ENCODE results near the gene EGFLAM.

DNA sequence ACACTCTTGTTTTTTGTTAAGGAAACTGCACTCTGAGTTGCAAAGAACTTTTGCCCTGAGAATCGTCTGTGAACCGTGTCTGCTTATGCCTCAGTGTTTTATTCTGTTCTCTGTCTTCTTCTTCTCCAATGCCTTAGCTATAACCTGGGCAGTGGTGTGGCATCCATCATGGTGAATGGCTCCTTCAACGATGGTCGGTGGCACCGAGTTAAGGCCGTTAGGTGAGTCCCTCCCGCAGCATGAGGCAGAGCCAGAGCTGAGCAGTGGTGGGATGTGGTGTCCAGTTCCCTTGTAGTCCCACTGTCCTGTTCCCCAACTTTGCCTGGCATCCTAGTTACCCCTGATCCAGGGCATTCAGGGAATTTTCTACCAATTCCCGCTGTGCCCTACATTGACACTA, 199.8 kb downstream of the EGFLAM start:
- TF ChIP-seq CTCF (IDR thresholded peaks at IDR 0.05; ENCODE audit: insufficient read depth, low read length, poor library complexity, severe bottlenecking) (no peak), EZH2phosphoT487 (conservative IDR thresholded peaks at IDR 0.05; ENCODE audit: low read length) (no peak)
